Activated CD8-positive, alpha-beta memory T cell treated with anti-CD3 and anti-CD28 coated beads for 4 hours (primary cell): ENCODE measurements around the gene CAPZA1.
"Not testable (repeated sequence)": the region's sequence is repeated elsewhere in the genome, so short reads cannot be mapped to it uniquely, and the experiment has no call there.

Experiments used
- DNase-seq, 2 donors: peaks; one replicate each; pipeline ENCODE4 v3.0.0-alpha.2; 2020; ENCODE audit warnings: low read depth in 2 of 2

Gene CAPZA1

DNA sequence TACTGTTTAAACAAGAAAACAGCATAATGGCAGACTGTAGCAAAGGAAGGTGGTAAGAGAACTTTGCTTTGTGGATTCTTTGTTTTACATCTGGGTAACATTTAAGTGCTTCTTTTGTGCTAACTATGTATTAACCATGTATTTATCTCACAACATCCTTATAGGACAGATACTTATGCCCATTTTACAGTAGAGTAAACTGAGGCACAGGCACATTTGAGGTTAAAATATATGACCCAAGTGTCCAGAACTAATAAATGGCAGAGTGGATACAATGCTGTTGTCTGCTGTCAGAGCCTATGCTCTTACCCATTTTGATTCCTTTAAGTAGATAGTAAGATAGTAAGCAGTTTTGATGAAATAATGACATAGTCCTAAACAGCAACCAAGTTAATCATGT is 7.3 kb downstream of the CAPZA1 start:
- no peak for DNase-seq

DNA sequence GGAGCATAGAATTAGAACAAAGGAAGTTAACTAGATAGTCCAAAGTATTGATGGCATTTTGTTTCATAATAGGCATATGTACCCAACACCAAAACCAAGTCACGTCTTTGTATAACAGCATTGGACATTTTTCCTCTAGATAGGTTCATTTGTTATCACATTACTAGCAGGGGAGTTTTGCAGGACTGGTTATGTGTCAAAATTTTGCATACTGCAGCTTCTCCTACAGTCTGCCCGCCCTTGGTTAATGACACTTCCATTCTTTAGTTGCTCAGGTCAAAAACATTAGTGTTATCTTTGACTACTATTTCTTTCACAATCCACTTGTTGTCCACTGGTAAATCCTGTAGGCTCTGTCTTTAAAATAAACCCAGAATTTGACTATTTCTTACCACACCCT is 8.9 kb downstream of the CAPZA1 start:
- DNase-seq, result no peak

DNA sequence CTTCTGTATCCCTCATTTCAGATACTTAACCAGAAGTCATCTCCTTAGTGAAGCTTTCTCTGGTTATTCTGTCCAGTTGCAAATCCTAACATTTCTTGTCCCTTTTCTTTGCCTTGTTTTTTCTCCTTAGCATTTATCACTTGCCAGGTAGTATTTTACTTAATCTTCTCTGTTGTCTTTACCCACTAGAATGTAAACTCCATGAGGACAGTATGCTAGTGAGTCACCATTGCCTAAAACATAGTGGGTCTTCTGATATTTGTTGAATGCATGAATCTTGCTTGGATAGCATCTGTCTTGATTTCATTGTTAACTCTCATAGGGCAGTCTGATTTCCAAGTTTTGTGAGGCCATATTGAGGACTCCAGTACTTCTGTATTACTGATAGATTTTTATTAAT is 9.6 kb downstream of the CAPZA1 start:
- DNase-seq, result no peak

DNA sequence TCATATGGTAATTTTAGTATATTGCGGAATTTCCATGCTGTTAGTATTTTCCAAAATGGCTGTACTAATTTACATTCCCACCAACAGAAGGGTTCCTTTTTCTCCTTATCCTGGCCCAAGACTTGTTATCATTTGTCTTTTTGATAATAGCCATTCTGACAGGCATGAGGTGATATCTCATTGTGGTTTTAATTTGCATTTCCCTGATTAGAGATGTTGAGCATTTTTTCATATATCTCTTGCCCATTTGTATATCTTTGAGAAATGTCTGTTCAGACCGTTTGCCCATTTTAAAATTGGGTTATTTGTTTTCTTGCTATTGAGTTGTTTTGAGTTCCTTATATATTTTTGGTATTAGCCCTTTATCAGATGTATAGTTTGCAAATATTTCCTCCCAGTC is 14.0 kb downstream of the CAPZA1 start:
- DNase-seq, result no peak

DNA sequence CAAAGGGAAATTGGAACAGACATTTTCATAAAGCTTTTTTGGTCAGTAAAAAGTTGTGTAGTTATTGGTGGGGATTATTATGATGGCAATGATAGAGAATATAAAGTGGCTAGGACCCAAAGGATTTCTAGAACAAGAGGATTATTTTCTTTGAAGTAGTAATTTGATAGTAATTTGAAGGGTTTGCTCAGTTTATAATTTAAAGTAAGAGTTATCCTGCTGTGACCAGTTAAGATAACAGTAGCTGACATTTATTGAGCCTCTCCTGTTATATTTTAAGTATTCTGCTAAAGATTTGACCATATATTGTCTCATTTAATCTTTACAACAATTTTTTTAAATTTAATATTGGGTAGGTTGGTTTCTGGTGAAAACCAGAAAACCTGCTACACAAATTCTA is 14.7 kb downstream of the CAPZA1 start:
- DNase-seq, result no peak

DNA sequence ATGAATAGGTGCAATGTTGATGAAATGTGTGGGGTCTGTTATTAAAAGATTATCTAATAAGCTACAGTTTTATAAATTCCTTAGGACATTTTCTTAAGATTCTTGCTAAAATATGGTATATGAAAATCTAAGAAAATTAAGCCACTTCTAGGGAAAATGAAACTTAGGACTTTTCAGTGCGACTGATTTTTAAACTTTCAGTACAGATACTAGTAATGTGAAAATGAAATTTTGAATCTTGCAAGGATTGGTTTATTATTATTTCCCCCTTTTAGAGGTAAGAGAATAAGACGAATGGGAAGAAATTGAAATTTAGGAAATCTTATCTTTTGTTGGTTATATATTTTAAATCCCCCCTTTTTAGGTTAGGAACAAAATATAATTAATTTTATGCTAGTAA is 16.4 kb downstream of the CAPZA1 start:
- no peak for DNase-seq

DNA sequence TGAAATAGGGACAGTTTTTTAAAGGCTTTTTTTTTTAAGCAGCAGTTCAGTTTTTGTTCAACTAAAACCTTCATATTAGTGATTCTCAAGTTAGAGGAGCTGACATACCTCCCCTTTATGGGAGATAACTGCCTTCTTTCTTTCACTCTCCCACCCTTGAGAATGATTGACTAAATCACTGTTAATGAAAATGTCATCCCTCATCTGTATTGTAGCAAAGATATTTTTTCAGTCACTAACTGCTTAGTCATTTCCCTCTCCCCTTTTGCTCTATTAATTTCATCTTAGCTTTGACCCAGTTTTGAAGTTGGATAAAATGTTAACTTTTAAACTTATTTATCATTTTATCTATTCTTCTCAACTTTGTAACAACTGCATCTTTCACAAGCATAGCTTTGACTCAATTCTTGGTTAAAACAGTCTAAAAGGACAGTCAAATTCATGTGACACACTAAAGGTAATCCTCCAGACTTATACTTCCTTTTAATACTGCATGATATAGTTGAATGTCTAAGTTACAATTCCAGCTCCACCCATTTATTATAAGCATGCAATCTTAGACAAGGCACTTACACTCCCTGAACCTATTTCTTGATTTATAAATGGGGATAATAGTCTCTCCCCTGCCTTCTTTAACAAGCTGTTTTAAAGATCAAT is 17.1 kb downstream of the CAPZA1 start:
- no peak for DNase-seq

DNA sequence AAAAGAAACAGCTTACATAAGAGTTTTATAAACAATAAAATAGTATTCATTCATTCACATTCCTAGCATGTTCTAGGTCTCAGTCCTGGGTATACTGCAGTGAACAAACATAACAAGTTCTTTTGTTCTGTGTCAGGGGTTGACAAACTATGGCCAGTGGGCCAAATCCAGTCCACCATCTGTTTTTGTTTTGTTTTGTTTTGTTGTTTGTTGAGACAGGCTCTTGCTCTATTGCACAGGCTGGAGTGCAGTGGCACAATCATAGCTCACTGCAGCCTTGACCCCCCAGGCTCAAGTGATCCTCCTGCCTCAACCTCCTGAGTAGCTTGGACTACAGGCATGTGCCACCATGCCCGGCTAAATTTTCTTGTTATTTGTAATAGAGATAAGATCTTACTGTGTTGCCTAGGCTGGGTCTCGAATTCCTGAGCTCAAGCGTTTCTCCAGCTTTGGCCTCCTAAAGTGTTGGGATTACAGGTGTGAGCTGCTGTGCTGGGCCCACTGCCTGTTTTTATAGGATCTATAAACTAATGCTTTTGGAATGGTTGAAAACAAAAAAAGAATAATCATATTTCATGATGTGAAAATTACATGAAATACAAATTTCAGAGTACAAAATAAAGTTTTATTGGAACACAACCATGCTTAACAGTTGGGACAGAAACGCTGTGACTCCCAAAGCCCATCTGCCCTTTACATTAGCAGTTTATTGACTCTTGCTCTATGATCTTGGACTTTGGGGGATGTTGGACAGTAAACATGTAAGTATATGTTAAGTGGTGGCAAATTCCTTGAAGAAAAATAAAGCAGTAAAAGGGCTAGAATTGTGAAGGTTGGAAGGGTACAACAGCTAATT is 17.9 kb downstream of the CAPZA1 start:
- DNase-seq, result no peak

DNA sequence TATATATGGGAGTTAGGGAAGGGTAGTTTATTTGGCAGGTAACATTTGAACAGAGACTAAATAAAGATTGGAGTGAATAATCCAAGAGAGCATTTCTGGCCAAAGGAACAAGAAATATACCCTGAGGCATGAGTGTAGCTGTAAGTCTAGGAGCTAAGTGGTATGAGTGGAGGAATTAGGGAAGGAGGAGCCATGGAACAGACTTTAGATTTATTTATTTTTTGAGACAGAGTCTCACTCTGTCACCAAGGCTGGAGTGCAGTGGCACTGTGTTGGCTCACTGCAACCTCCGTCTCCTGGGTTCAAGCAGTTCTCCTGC is 18.4 kb downstream of the CAPZA1 start:
- DNase-seq, result no peak

DNA sequence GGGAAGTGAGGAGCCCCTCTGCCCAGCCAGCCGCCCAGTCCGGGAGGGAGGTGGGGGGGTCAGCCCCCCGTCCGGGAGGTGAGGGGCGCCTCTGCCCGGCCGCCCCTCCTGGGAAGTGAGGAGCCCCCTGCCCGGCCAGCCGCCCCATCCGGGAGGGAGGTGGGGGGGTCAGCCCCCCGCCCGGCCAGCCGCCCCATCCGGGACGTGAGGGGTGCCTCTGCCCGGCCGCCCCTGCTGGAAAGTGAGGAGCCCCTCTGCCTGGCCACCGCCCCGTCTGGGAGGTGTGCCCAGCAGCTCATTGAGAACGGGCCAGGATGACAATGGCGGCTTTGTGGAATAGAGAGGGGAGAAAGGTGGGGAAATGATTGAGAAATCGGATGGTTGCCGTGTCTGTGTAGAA is 20.8 kb downstream of the CAPZA1 start:
- not testable (repeated sequence) for DNase-seq

DNA sequence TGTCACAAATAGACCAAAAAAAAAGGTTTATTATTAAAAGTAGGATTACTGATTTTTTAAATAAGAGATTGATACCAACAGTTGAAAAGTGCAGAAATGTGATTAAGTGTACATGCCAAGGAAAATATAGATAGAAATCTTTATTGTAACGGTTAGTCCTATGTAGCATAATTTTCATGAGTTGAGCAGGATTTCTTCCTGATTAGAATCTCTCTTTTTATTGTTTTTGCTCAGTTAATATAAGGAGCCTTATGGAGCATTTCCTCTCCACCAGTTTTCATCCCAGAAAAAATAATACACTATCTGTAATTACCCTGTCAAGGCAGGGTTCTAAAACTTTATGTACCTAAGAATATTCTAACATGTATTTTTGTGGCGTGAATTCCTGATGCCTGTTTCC is 23.4 kb downstream of the CAPZA1 start:
- no peak for DNase-seq

DNA sequence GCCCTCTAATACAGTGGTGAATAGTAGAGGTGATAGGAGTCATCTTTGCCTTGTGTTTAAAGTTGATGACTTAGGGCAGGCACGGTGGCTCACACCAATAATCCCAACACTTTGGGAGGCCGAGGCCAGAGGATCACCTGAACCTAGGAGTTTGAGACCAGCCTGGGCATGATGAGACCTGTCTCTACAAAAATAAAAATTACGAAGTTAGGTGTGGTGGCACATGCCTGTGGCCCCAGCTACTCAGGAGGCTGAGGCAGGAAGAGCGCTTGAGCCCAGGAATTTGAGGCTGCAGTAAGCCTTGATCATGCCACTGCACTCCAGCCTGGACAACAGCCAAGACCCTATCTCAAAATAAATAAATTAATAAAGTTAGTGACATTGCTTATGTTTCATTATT is 26.6 kb downstream of the CAPZA1 start:
- no peak for DNase-seq

DNA sequence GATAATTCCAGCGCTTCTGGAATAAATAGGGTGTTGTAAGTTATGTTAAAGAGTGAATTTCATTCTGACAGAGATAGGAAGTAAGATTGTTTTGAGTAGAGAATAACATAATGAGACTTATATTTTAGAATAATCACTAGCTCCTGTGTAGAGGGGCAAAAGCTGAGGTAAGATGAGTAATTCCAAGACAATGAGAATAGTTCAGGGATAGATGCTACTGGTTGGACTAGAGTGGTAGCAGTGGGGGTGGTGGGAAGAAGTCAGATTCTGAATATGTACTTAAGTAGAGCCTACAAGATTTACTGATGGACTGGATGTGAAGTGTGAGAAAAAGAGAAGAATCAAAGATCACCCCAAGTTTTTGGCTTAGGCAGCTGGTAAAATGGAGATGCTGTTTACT is 31.6 kb downstream of the CAPZA1 start:
- no peak for DNase-seq

DNA sequence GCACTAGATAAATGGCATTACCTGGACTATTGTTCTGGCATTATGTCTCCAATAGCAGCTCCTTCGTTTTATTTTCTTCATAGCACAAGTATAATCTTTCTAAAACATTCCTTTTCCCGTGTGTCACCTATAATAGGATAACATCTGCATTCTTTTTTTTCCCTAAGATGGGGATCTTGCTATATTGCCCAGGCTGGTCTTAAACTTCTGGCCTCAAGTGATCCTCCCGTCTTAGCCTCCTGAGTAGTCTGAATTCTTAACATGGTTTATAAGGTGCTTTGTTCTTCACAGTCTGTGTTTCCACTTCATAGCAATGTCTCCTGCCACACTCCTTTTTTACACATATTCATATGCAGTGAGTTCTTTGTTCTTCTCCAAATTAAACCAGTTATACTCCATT is 46.2 kb downstream of the CAPZA1 start:
- DNase-seq, result no peak

DNA sequence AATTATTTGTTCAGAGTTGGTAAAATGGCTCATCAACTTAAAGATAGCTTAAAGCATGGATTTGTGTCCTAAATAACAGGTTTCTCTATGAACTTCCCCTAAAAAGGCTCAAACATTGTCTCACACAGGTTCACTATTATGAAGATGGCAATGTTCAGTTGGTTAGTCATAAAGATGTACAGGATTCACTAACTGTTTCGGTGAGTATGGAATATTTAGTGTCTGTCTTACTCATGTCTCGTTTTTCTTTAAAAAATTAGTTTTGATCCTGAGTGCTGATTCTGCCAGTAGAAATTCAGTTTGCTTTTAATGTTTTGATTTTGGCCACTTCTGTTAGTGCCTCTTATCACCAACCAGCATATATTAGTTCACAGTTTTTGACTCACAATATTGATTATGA is 47.3 kb downstream of the CAPZA1 start:
- DNase-seq, result no peak

DNA sequence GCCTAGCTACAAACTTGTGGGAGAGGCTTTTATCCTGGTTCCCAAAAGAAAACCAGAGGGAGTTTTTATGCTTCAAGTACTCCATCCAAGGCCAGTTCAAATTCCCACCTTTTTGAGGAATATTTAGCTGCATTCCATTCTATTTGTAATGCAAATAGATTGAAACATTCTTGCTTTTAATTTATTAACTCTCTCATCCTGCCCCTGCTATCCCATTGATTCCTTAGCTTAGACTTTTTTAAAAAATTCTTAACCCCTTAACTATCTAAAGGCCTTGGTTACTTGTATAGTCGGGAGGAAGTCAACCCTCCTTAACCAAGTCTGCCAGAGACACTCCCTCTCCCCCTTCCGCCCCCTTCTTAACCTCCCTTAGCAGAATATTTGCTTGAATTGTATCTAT is 52.4 kb downstream of the CAPZA1 start:
- no peak for DNase-seq

DNA sequence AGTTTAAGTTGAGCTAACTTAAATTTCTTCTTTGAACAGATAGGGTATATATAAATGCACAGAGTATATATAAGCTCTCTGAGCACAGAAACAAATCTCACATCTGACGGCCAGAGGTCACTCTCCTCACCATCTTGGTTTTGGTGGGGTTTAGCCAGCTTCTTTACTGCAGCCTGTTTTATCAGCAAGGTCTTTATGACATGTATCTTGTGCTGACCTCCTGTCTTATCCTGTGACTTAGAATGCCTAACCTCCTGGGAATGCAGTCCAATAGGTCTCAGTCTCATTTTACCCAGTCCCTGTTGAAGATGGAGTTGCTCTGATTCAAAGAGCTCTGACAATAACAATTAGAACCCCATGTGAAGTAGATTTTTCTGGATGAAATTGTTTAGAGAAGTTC is 53.2 kb downstream of the CAPZA1 start:
- no peak for DNase-seq

DNA sequence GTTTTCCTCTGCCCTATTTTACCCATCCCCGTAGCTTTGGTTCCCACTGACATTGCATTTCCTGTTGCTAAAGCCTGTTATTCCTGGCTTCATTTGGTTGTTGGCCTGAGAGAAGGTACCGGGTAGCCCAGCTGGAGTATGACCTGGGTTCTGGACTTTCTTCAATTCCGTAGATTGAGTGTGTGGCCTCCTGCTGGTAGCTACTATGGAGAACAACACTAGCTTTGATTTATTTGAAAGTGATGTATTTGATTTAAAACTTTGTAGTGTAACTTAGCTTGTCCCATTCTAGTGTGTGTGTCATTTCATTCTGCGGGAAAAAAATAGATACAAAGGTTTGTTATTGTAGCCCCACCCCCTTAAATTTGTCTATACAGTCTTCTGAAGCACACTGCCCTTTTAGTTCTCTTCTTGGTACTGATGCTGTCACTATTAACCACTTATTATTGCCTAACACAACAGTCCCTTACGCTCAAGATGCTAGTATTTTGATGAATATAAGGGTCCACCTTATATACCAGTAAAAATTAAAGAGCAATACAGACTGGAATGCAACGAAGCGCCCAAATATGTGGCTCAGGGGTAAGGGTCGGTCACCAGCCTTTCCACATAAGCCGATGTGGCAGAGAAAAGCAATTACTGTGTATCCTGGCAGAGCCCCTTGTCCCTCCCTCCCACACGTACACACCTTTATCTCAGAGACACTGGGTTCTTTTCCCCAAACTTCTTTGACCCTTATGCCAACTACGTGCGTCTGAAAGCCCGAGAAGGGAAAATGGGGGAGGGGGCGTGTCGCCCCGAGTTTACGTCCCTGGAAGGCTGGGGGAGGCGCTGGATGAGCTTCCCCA is 54.2 kb downstream of the CAPZA1 start:
- no peak for DNase-seq

DNA sequence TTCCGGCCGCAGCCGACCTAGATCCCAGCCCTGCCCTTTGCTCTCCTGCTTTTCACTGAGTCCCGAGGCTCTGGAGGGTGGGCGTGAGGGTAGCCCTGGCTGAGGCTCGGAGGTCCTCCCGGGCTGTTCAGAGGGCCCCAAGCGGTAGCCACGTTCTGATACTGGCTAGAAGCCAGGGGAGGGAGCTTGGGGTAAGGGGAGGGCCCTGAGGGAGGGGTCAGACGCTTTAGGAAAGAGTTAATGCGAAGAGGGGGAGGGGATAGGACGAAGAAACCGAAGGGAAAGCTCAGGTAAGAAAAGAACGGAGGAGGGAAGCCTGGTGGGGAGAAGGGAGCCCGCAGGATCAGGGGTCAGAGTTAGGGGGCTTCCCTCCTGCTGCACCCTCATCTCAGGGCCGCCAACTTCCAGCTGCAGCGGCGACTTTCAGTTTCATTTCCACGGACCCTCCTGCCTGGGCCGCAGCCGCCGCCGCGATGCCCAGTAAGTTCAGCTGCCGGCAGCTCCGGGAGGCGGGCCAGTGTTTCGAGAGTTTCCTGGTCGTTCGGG is 54.9 kb downstream of the CAPZA1 start, which contains the start of gene MOV10:
Gene MOV10, plus strand, starts transcription at position 220 of the 546 bp plus-strand sequence. Its CDS starts 254 bp downstream, at position 474.
- DNase-seq, result peak; percentile 19 to 30

DNA sequence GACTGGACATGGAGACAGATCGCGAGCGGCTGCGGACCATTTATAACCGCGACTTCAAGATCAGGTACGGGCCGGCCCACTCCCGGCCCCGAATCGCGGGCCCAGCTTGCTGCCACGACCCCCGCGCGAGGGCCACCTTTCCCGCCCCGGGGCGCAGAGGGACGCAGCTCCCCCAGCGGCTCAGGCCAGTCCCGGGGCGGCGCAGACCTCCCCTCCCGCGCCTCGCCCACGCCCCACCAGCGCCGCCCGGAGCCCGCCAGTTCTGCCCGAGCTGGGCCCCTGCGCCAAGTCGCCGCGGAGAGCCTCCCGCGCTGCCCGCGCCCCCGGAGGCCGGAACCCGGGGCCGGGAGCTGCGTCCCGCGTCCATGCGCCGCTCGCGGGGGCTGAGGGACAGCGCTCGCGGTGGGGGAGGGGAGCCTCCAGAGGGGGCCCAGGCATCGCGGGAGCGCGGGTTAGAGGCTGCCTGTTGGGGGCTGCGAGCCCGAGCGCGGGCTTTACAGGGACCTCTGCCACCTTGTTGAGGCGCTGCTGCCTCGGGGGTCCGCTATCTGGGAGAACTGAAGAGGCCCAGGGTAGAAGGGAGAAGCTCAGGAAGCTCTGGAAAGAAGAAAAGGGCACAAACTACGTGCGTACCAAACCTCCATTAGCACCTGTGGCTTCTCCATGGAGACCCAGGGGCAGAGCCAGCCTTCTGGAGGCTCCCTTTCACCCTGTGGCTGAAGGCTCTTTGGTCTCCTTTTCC is 55.5 kb downstream of the CAPZA1 start:
- peak in 1 of 2 donors; percentile 10 for DNase-seq

DNA sequence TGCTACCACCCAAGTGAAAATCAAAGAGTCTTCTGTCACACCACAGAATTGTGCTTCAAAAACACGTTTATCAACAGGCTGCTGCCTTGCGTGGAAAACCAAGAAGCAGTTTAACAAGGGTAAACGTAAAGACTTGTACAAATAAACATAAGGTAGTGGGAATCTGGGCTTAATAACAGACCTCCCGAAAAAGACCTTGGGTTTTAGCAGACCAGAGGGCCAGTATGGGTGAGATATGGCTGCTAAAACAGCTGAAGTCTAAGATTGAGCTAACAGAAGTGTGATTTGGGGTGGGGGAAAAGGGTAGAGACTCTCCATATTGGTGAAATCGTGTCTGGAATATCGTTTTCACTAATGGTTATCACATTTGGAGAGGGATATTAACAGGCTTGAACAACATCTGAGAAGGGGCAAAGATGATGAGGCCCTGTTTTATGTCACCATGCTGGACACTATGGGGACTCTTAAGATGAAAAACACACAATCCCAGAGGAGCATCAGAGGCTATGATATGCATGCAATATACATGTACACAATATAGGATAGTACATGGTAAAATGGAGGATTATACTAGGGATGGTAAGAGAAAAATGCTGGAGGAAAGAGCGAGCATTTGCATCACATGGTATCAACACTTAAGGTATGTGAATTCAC is 56.2 kb downstream of the CAPZA1 start:
- no peak for DNase-seq
